NCI-H446 treated with DMSO at 0.1 percent for 48 hours (cell line): ENCODE measurements around the gene ZNF71.

Source experiments
- DNase-seq: peaks from one replicate; lab custom pipeline; 2025; lab: John Stamatoyannopoulos, UW

Gene ZNF71

DNA sequence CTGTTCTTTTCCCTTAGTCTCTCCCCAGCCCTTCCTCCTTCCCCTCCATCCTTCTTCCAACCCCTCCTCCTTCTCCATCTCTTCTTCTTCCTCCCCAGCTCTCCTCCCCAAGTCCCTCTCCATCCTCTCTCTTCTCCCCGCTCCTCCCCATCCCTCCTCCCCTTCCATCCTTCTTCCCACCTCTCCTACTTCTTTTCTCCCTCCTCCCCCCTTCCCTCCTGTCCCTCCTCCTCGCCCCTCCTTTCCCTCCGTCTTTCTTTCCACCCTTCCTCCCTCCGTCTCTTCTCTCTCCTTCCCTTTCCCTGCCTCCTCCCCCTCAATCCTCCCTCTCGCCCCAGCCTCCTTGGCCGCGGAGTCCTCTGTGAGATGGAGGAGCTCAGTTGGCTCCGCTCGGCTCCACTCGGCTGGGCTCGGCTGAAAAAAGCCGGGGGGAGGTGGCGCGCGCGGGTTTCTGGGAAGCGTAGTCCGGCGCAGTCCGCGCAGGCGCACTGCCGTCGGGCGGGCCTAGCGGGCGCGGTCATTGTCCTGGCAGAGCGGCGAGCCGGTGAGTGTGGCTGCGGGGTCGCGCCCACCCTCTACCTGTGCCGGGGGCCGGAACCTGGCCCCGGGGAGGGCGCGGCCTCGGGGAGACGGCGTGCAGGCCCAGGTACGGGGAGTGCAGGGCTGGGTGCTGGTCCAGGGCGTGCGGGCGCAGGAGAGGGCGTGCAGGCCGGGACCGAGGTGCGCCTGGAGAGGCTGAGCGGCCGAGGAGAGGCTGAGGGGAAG lies at the start of gene ZNF71:
ZNF71 (plus strand) TSS at position 520 of the 765 bp plus-strand sequence. CDS start 6,257 bp downstream, outside the sequence.
- DNase-seq: peak; percentile 81

GRCh38 chr19:56547535-56547934 lies 47.6 kb upstream of the ZNF71 start:
- DNase-seq: no peak

DNA sequence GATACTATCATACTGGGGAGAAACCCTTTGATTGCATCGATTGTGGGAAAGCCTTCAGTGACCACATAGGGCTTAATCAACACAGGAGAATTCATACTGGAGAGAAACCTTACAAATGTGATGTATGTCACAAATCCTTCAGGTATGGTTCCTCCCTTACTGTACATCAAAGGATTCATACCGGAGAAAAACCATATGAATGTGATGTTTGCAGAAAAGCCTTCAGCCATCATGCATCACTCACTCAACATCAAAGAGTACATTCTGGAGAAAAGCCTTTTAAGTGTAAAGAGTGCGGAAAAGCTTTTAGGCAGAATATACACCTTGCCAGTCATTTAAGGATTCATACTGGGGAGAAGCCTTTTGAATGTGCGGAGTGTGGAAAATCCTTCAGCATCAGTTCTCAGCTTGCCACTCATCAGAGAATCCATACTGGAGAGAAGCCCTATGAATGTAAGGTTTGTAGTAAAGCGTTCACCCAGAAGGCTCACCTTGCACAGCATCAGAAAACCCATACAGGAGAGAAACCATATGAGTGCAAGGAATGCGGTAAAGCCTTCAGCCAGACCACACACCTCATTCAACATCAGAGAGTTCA lies 40.7 kb upstream of the ZNF71 start:
- no peak for DNase-seq

DNA sequence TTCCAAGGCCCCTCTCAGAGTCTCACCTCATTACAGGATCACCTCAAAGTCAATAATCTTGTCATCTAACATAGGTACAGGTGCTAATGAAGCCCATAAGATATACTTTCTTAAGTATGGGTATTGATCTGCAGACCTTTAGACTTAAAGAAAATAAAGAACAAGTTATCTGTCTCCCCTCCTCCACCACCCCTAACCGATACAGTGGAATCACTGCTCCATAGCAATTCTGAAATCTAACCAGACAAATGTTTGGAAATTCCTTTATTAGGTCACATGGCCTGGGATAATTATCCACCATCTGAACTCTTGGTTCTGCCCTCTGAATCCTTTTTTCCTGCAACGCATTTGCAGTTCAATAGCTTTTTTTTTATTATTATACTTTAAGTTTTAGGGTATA lies 32.3 kb upstream of the ZNF71 start:
- DNase-seq: no peak

GRCh38 chr19:56566904-56567273 lies 28.2 kb upstream of the ZNF71 start:
- DNase-seq: no peak

DNA sequence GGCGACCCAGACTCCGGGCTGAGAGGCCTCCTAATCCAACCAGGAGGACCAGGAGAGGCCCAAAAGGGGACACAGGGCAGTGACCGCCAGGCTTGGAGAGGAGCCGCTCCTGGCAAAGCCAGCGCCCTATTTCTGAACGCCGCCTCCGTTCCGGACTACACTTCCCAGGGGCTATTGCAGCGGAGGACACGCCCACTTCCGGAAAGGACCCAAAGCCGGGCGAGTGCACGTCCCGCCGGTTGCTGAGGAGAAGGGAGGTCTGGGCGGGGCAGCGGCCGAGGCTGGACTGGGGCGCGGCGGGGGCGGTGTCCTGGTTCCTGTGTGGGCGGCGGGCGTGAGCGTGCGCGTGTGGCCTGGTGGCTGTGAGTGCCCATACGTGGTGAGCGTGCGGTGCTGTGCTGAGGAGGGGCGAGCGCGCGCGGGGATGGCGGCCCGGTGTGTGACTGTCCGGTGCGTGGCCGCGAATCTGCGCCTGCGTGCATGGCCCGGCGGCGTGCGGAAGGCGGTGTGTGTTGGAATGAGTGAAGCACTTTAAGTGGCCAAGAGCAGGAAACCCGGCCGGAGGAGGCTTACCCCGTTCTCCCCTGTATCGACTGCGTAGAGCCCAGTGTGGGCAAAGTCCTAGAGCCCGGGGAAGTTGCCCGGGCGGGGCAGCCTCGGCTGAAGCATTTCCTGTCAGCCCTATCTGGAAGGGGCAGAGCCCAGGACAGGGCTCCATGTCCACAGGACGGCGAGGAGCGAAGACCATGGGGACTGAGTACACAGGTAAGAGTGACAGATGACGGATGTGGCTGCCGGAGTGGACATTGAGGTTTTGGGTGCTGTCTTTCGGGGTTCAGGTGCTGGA lies 27.6 kb upstream of the ZNF71 start, which contains the start of gene ZNF470:
ZNF470 (plus strand) TSS at position 195 of the 847 bp plus-strand sequence. CDS start 2,844 bp downstream, outside the sequence.
- peak; percentile 70 for DNase-seq

- no peak for DNase-seq
Observed at GRCh38 chr19:56572589-56572988, 22.5 kb upstream of the ZNF71 start.

DNA sequence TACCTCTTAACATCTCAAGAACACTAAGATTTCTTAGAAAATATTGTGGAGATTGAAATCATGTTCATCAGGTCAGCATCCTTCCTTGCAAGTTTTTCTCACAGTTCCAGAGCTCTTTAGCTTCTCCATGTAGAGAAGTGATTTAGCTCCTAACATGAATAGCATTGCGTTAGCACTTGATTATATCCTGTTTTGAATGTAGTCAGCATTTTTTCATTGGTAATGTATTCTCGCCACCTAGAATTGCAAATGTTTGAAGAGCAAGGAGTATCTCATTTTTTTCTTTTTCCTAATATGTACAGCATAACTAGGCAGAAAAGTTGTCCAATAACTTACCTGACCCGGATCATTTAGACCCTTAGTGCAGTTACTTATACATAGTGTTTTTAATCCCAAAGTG lies 21.2 kb upstream of the ZNF71 start:
- DNase-seq: no peak

GRCh38 chr19:56577719-56578602 lies 17.1 kb upstream of the ZNF71 start:
- DNase-seq: no peak

DNA sequence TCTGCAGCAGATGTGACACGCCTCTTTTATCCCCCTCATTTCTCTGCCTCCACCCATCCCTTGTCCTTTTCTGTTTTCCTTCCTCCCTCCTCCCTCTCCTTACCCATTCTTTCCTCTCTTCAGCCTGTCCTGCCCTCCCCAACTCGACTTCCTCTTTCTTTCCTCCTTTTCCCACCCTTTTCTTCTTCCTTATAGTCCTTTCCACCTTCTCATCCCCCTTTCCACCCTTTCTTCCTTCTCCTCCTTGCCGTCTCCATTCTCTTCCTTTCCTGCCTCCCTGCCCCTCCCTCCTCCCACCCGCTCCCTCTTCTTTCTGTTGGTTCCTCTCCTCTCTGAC lies 688 bp upstream of the ZNF71 start:
- DNase-seq: no peak

DNA sequence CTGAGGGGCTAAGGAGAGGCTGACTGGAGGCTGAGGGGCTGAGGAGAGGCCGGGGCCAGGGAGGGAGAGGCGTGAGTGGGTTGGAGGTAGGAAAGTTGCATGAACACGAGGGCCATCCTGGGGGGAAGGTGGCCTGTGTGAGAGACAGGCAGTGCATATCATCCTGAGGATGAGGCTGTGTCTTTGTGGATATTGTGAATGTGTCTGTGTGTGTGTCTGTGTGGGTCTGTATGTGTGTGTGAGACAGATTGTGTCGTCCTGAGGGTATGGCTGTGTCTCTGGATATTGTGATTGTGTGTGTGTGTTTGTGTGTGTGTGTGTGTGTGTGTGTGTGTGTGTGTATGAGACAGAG lies 422 bp downstream of the ZNF71 start:
- DNase-seq: no peak

DNA sequence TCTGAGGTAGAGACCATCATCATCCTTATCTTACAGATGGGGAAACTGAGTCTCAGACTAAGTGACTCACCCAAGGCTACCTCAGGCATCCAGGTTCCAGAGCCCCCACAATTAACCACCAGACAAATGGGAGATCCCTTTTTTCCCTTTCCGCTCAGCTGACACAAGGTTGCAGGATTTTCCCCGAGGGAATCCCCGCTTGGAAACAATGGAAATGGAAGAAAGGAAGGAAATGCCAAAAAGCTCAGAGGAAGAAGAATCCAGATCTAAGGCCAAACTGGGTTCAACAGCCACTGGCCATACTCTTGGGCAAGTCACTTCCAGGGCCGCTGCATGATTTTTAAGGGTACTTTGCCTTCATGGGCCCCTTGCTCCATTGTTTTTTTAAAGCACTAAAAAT lies 1.6 kb downstream of the ZNF71 start:
- no peak for DNase-seq

- DNase-seq: no peak
Observed at GRCh38 chr19:56597696-56598095, 2.6 kb downstream of the ZNF71 start.

DNA sequence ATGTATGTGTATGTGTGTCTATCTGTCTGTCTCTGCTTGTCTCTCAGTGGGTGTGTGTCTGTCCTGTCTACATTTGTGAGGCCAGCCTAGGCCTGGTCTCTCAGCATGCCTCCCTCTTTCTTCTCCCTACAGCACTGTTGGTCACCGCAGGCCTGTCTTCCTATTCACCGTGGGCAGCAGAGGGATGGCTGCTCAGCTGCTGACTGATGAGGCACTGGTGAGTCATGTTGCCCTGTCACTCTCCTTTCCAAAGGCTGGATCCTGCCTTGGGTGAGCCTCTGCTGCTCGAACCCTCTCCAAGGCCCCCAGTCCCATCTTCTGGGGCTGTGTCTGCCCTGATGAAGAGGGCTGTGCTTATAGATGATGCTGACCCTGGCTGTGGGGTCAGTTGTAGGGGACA lies 6.3 kb downstream of the ZNF71 start:
- no peak for DNase-seq

DNA sequence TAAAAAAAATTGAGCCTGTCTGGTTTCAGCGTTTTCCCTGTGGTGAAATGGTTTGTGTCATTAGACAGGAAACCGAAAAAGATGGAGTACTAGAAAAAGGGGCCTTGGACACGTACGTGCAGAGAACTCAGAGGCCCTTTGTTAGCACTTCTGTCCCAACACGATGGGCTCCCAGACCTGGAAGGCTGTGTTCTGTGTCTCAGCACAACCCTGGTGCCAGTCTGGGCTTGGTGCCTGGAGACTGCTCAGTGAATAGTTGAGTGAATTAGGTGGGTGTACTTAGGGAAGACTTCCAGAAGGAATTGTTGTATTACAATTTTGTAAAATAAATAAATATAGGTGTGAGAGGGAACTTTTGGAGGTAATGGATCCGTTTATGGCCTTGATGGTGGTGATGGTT lies 8.7 kb downstream of the ZNF71 start:
- no peak for DNase-seq

DNA sequence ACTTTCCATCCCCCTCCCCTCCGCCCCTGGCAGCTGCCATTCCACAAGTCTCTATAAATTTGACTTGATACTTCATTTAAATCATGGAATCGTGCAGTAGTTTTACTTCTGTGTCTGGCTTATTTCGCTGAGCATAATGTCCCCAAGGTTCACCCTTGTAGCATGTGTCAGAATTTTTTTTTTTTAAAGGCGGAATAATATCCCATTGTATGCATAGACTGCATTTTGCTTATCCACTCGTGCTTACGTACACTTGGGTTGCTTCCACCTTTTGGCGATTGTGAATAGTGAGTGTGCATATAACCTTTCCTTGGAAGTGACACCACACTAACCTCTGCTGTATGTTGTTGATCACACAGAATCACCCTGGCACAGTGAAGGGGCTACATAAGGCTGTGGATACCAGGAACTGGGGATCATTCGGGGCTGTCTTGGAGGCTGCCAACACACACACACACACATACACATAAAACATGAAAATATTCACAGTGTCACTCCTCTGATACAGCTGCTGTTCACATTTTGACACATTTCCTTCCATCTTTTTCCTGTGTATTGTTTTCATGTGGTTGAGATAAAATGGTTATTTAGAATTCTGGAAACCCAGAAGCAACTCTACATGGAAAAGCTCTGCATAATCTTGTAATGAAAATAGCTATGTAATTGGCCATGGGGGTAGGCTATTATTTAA lies 13.3 kb downstream of the ZNF71 start:
- no peak for DNase-seq

- no peak for DNase-seq
Observed at GRCh38 chr19:56611288-56611687, 16.2 kb downstream of the ZNF71 start.

- no peak for DNase-seq
Observed at GRCh38 chr19:56612737-56613136, 17.6 kb downstream of the ZNF71 start.

- DNase-seq: no peak
Observed at GRCh38 chr19:56613639-56614038, 18.5 kb downstream of the ZNF71 start.

- no peak for DNase-seq
Observed at GRCh38 chr19:56617531-56617930, 22.4 kb downstream of the ZNF71 start.

GRCh38 chr19:56619121-56619520 lies 24.0 kb downstream of the ZNF71 start:
- no peak for DNase-seq
